ENCODE data around the gene UMPS.

DNA sequence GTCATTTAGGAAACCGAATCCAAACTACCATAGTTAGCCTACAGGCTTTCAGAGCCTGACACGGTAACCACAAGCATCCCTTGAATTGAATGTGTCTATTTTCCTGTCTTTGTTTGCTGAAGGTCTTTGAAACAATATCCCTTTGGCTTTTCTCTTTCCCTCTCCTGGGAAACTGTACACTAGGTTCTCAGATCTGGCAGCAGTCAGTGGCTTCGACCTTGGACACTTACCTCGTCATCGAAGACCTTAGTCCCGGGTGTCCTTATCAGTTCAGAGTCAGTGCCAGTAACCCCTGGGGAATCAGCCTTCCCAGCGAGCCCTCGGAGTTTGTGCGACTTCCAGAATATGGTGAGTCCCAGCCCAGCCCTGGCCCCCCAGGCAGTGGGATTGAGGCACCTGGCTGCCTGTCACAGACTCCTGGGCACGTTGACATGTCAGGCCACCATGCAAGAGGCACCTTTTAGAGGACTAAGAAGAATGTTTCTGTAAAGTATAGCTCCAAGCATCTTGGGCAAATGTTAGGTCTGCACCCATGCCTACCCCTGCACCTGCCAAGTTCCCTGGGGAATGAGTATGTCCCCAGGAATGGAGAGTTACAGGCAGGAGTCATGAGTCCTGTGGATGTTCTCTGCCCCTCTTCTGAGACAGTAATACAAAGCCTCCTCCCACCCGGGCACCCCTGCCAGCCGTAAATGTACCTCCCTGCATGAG is 30.4 kb upstream of the UMPS start:
- TF ChIP-seq, protein P1, sequence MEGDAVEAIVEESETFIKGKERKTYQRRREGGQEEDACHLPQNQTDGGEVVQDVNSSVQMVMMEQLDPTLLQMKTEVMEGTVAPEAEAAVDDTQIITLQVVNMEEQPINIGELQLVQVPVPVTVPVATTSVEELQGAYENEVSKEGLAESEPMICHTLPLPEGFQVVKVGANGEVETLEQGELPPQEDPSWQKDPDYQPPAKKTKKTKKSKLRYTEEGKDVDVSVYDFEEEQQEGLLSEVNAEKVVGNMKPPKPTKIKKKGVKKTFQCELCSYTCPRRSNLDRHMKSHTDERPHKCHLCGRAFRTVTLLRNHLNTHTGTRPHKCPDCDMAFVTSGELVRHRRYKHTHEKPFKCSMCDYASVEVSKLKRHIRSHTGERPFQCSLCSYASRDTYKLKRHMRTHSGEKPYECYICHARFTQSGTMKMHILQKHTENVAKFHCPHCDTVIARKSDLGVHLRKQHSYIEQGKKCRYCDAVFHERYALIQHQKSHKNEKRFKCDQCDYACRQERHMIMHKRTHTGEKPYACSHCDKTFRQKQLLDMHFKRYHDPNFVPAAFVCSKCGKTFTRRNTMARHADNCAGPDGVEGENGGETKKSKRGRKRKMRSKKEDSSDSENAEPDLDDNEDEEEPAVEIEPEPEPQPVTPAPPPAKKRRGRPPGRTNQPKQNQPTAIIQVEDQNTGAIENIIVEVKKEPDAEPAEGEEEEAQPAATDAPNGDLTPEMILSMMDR (IDR thresholded peaks at IDR 0.05): no peak
- TF ChIP-seq SIN3A (IDR thresholded peaks at IDR 0.05; ENCODE audit: borderline replicate concordance, insufficient read depth, low read depth, low read length) (no peak), REST (IDR thresholded peaks at IDR 0.05; ENCODE audit: insufficient read depth in 1 of 2, low read depth in 2 of 2, low read length in 1 of 2) (no peak), POLR2AphosphoS5 (IDR thresholded peaks at IDR 0.05; ENCODE audit: low read depth, low read length) (no peak)
